RWPE2 (cell line): ENCODE measurements around the gene SPTBN2.

Experiments
- ATAC-seq: fragments of 200-7000 bp; cut with Tn5 transposase; 3 replicates; pipeline ENCODE4 v1.9.1; 2021; ENCODE audit warnings: low read depth
- DNase-seq: peaks from one replicate; pipeline ENCODE4 v3.0.0-alpha.2; 2020; ENCODE audit warnings: low spot score
- H3K27ac ChIP-seq: fragments of 450-650 bp; 2 replicates; pipeline ENCODE4 v1.5.1; 2017; ENCODE audit warnings: mild to moderate bottlenecking; ENCODE audit not compliant: poor library complexity, severe bottlenecking
- H3K27me3 ChIP-seq: fragments of 250-450 bp; sonication (Bioruptor Pico); 2 replicates; pipeline ENCODE4 v1.5.1; 2021; ENCODE audit warnings: mild to moderate bottlenecking, moderate library complexity; ENCODE audit not compliant: insufficient read depth, poor library complexity, severe bottlenecking
- H3K36me3 ChIP-seq: fragments of 250-450 bp; sonication (Bioruptor Pico); 2 replicates; pipeline ENCODE4 v1.5.1; 2020; ENCODE audit warnings: low read depth, mild to moderate bottlenecking, moderate library complexity
- H3K4me1 ChIP-seq: fragments of 250-450 bp; sonication (Bioruptor Pico); 2 replicates; pipeline ENCODE4 v1.5.1; 2021; ENCODE audit warnings: mild to moderate bottlenecking, moderate library complexity; ENCODE audit not compliant: insufficient read depth, poor library complexity, severe bottlenecking
- H3K4me3 ChIP-seq: fragments of 250-450 bp; sonication (Bioruptor Pico); 2 replicates; pipeline ENCODE4 v1.5.1; 2021; ENCODE audit warnings: mild to moderate bottlenecking, moderate library complexity; ENCODE audit not compliant: severe bottlenecking
- H3K9me3 ChIP-seq: fragments of 250-450 bp; sonication (Bioruptor Pico); 2 replicates; pipeline ENCODE4 v1.5.1; 2021; ENCODE audit warnings: mild to moderate bottlenecking, moderate library complexity; ENCODE audit not compliant: severe bottlenecking
- CTCF ChIP-seq: fragments of 450-650 bp; IDR thresholded peaks from one replicate; pipeline ENCODE4 v1.5.1; 2017; ENCODE audit warnings: mild to moderate bottlenecking, moderate library complexity; ENCODE audit not compliant: poor library complexity, severe bottlenecking

The SPTBN2 gene

DNA sequence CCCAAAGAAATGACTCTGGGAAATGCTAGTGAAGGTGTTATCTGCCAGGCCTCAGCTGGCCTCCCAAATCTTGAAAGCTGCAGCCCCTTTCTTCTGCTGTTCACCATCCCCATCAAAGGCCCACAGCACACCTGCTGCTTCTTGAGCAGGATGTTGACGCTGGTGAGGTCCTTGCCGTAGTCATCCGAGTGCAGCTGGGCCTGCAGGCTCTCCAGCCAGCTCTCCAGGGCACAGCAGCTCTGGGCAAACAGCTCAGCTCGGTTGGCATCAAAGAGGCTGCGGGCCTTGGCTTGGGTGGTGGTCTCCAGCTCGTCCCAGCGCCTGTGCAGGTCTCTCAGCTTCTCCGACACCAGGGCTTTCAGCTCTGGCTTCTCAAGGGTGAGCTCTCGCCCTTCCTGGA lies 32.9 kb downstream of the SPTBN2 start:
- H3K9me3 ChIP-seq: no peaks in the 10 kb centered on the region
- TF ChIP-seq CTCF: no peak
- H3K36me3 ChIP-seq: peaks cover 33% of the 10 kb centered on the region
- DNase-seq (no peak), ATAC-seq (no peak)
- H3K27me3 ChIP-seq: no peaks in the 10 kb centered on the region
- H3K4me1 ChIP-seq: no peaks in the 10 kb centered on the region
- H3K27ac ChIP-seq: no peak overlapping the region
- no peak overlapping the region for H3K4me3 ChIP-seq

DNA sequence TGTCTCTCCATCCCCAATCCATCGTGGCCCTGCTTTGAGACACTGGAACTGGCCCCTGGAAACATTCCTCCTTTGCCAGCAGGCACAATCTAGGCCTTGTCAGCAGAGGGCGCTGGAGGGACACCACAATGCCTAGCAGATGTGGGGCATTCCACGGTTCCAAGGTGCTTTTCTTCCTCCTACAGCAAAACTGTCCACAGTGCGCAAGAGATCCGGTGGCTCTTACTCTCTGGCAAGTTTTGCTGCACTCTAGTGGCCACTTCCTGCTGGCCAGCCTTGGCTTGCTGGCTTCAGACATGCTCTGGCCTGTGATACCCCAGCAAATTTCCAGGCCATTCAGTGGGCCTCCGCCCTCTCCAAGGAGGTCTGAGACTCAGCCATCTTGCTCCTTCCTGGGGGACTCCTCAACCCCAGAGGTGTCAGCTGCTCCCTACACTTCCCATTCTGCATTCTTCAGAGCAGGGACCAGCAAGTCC lies 34.2 kb downstream of the SPTBN2 start:
- Histone ChIP-seq H3K27ac (peak overlapping the region; percentile 9), H3K9me3 (no peaks in the 10 kb centered on the region)
- ATAC-seq: peak; percentile 96

GRCh38 chr11:66694056-66694410 lies 35.0 kb downstream of the SPTBN2 start:
- no peak overlapping the region for H3K4me3 ChIP-seq
- no peaks in the 10 kb centered on the region for H3K27me3 ChIP-seq
- DNase-seq: no peak
- peaks cover 23% of the 10 kb centered on the region; the same call in 1 of the 2 replicates for H3K36me3 ChIP-seq
- no peaks in the 10 kb centered on the region for H3K9me3 ChIP-seq
- H3K27ac ChIP-seq: no peak overlapping the region
- no peak for ATAC-seq
- no peak for TF ChIP-seq CTCF
- no peaks in the 10 kb centered on the region for H3K4me1 ChIP-seq

More for the DNA sequence above, 34.2 kb downstream of the SPTBN2 start:
- Histone ChIP-seq H3K4me3 (no peak overlapping the region), H3K4me1 (no peaks in the 10 kb centered on the region), H3K27me3 (no peaks in the 10 kb centered on the region), H3K36me3 (peaks cover 27% of the 10 kb centered on the region; the same call in 1 of the 2 replicates)
- peak; percentile 97 for TF ChIP-seq CTCF
- DNase-seq: peak; percentile 92

DNA sequence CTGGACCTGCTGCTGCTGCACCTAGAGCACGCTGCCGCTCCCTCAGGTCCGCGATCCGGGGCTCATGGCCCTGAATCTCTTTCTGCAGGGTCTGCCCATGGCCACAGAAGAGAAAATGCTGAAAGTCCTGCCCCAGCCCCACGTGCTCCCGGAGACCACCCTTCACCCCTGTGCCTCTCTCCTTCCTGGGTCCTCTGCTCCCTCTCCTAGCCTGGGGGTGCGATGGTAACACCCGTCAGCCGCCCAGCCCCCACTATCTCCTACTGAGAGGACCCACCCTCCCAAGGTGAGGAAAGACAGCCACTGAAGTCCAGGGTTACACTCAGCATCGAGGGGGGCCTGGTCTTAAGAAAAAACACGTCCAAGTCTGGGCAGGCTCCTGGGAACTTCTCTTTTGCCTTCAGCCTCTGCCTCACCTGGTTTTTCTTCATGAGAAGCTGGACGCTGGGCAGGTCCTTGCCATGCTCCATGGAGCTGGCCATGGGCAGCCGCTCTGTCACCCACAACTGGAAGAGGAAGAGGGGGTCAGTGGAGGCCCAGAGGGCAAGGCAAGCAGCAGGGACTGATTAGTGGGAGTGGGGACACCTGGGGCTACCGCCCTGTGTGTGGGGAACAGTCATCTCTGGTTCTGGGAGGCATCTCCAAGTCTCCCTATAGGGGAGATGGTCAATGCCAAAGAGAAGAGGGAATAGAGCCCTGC lies 35.5 kb downstream of the SPTBN2 start:
- Histone ChIP-seq H3K4me3 (no peak overlapping the region), H3K36me3 (peaks cover 22% of the 10 kb centered on the region; the same call in 1 of the 2 replicates), H3K9me3 (no peaks in the 10 kb centered on the region), H3K27ac (no peak overlapping the region), H3K4me1 (no peaks in the 10 kb centered on the region), H3K27me3 (no peaks in the 10 kb centered on the region)
- no peak for TF ChIP-seq CTCF
- no peak for ATAC-seq
- DNase-seq: no peak

- DNase-seq (no peak), ATAC-seq (no peak)
- Histone ChIP-seq H3K4me1 (no peaks in the 10 kb centered on the region), H3K27me3 (no peaks in the 10 kb centered on the region), H3K9me3 (no peaks in the 10 kb centered on the region), H3K27ac (no peak overlapping the region), H3K36me3 (peaks cover 16% of the 10 kb centered on the region; the same call in 1 of the 2 replicates), H3K4me3 (no peak overlapping the region)
- no peak for TF ChIP-seq CTCF
These were observed 36.1 kb downstream of the SPTBN2 start for GRCh38 chr11:66692871-66693331.
